ENCODE measurements around the gene S100A7.
"Not testable (repeated sequence)": the region's sequence is repeated elsewhere in the genome, so short reads cannot be mapped to it uniquely, and the experiment has no call there.

S100A7 gene

DNA sequence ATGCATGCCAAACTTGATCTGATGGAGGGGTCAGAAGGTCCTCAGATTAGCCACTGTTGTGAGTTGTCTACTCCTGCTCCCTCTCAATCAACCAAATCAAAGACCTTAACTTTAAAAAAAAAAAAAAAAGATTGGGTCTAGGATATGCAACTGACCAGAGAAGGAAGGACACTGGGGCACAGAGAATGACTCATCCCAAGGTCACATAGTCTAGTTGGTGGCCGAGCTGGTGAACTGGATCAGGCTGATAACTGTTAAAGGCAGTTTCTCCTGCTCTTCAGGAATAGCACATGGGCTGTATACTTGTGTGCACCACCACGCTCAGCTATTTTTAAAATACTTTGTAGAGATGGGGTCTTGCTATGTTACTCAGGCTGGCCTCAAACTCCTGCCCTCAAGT is 14.8 kb upstream of the S100A7 start:
- DNase-seq, result no peak

DNA sequence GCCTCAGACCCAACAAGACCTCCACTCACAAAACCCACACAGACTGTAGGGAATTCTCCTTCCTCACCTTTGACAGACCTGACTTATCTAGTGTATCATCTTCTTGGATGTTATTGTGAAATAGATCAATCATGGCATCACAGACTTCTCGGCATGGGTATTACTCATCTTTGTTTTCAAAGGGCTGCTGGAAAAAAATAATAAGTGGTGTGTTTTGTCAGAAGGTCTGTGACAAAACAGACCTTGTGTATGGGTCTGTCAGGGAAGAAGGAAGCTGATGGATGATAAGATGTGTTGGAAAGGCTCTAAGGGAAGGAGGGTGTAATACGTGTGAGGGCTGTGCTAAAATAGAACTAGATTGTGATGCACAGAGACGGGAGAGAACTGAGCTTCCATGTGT is 13.9 kb upstream of the S100A7 start:
- DNase-seq, result no peak

DNA sequence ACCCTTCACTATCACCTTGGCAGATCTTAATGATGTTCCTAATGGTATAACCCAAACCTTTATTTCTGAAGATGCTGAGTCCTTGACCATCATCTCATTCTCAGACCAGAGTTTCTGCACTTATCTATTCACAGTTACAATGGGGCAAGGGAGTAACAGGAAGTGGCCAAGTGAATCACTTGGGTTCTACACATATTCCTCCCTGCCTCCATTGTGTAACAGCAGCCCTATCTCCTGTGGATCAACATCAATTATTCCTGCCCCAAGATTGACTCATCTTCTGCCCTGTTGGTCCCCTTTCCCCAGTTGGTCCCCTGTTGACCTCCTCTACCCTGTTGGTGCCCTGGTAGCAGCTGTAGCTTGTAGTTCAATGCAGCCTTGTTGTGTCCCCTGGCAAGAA is 10.3 kb upstream of the S100A7 start:
- DNase-seq, result no peak

DNA sequence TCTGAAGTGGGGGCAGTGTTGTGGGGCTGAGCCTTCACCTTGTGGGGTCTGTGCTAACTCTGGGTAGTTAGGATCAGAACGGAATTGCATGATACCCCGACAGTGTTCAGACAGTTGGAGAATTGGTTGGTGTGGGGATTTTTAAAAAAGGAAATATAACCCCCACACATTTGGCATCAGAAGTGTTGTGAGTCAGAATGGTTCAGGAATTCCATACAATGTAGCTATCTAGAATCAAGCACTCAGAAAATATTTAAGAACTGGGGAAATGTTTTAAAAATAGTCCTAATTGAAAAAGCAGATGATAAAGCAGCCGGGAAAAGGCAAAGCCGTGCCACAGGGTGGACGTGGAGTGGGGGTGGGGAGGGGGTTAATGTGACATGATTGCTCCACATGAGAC is 6.5 kb upstream of the S100A7 start:
- DNase-seq, result no peak

DNA sequence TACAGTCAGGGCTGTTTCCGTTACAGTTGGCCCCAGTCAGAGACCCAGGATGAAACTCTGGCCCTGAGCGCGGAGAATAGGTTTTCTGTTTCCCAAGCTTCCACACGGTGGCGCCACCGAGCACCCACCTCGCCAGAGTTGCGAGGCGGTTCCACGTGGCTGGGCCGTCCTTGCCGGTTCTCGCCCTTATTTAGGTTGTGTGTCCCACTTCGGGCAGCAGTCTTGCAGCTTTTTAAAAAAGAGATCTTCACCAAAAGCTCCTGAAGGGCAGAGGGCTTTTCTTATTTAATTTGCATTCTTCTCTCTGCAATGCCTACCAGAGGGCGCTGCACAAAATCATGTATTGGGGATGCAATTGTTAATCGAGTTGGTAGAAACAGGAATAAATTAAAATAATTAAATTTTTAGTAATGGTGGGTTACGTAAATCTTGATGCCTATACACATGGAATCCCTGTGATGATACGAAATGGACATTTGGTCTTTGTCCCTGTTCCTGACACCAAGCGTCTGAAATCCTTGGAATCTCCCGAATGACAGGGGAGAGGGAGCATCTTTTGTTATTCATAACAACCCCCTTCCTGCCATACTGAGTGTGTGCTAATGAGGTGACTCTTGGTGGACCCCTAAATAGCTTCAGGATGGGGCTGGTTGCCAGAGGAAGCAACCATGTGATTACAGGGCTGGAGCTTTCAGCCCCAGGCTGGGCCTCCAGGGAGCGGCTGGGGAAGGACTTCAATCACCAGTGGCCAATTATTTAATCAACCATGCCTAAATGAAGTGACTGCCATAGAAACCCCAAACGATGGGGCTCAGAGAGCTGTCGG is 5.6 kb upstream of the S100A7 start:
- DNase-seq, result no peak

DNA sequence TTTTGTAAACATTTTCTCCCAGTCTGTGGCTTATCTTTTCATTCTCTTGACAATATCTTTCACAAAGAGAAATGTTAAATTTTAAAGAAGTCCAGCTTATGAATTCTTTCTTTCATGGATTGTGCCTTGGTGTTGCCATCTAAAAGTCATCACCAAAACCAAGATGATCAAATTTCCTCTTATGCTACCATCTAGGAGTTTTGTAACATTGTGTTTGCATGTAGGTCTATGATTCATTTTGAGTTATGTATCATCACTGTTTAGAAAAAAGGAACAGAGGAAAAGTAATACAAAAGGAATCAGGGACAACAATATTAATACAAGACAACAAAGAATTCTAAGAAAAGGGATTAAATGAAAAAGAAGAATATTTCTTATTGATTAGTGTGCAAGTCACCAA is 2.3 kb upstream of the S100A7 start:
- not testable (repeated sequence) for DNase-seq

DNA sequence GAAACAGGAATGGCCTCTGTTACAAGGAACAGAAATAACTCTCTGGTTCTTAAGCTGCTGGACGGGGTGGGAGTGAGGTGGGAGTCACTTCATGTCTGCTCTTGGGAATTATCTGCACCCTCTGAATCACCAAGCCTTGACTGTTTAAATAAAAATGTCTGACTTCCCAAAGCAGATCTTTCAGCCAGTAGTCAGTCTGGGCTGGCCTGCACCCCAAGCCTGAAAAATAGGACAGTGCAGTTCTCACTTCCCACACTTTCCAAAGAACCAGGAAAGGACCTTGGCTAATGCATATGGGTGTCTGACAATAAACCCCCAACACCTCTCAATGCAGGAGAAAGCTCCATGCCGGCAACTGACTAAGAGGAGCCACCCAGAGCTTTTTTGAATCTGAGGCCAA is 796 bp downstream of the S100A7 start:
- no peak for DNase-seq

DNA sequence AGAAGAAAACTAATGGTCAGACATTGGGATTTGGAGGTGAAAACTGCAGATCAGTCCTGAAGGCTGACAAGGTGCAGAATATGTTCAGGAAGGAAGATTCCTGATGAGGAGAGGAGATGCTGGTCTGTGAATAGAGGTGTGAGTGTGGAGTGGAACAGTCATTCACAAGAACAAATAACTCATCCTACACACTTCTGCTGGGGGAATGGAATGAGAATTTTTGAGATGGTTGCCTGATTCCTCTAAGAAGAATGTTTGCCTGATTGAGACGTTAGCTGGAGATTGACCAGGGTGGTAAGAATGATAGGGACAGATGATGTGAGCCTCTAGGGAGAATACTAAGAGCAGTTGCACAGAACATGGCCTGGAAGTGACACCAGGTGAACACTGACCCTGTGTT is 4.1 kb downstream of the S100A7 start:
- DNase-seq, result no peak

DNA sequence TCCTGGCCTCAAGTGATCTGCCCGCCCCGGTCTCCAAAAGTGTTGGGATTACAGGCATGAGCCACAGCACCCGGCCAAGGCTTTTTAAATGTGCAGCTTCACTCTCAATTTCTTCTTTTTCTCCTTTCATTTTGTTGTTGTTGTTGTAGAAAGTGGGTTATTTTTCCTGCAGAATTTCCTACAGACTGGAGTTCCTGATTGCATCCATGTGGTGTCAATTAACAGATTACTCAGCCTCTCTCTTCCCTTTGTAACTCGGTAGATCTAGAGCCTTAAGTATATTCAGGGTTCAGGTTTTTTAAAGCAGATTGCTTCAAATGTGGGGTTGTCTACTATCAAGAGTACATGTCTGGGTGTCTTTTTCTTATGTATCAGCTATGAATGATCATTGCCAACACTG is 11.6 kb downstream of the S100A7 start:
- not testable (repeated sequence) for DNase-seq

DNA sequence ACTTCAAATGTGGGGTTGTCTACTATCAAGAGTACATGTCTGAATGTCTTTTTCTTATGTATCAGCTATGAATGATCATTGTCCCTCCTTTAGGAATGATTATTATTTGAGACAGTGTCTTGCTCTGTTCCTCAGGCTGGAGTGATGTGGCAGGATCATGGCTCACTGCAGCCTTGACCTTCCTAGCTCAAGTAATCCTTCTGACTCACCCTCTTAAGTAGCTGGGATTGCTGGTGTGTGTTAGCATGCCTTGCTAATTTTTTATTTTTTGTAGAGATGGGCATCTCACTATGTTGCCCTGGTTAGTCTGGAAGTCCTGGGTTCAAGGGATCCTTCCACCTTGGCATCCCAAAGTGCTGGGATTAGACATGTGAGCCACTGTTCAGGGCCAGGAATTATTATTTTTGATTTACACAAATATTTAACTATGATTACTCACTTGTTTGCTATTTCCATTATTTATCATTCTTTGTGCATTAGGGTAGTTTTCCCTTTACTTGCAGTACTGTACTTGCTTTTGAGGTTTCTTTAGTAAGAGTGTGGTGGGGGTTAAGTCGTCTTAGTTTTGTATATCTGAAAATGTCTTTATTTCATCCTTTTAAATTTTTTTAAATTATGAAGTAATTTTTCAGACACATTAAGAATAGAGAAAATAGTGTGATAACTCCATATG is 12.8 kb downstream of the S100A7 start:
- DNase-seq, result no peak

DNA sequence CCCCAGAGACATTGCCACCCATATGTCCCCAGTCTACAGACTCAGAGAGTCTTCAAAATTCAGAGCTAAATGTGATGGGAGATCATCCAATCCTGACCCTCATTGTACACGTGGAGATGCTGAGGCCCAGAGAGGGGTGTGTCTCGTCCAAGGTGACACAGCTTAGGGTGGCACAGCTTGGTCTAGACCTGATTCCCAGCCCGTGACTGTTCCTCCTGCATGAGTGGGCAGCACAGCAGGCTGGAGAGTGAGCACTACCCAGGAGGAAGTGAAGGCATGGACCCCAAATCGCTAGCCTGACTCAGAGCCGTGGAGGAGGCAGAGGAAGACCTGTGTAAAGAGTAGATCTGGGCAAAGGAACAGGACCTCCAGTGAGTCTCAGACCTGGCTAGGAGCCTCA is 16.4 kb downstream of the S100A7 start:
- DNase-seq, result no peak

DNA sequence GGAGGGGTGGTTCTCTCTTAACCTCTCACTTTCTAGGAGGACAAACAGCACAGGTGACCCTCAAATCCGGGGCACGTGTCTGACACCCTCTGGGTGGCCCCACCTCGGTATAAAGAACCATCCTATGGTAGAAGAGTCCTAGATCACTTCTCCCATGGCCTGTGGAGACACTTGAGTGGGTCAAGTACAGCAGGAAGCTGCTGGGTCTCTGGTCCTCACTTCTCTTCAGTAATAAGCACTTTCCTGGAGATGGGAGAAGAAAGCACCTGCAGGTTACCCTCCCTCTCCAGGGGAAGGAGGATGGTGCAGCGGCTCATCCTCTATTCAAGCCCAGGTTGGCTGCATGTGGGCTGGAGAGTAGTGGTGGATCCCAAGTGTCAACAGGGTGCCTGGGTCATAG is 17.0 kb downstream of the S100A7 start:
- DNase-seq, result no peak

DNA sequence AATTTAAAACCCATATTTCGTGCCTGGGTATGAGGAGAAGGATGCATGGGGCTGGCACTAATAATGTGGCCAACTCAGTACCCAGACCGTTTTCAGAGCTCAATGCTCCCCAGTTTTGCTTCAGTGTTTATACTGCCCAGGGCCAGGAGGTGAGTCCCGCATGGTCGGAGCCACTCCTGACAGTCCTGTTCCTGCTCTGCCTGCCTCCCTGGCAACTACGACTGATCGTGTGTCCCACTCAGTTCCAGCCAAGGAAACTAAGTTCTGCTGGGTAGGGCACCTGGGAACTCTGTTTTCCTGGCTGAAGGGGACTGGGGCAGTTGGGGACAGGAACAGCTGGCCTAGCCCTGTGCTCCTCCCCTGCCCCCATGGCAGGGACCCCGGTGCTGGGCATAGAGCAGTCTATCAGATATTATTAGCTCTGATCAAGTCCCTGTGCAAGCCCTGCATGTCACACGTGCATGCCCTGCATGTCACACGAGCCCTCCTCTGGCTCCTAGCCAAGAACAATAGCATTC is 19.2 kb downstream of the S100A7 start:
- no peak for DNase-seq

DNA sequence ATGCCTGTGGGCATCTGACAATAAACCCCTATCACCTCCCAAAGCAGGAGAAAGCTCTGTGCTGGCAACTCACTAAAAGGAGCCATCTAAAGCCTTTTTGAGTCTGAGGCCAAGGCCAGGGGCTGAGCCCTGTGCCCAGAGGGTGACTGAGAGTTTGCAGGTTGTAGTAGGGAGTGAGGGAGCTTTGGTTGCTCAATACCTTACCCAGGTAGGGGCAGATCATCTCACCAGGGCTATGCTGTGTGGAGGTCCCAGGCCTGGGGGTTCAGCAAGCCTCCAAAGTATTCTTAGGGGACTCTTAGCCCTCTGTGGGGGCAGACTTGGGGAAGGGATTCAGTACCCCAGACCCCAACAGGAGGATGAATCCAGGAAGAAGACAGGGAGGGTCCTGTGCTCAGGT is 21.2 kb downstream of the S100A7 start:
- DNase-seq, result no peak

DNA sequence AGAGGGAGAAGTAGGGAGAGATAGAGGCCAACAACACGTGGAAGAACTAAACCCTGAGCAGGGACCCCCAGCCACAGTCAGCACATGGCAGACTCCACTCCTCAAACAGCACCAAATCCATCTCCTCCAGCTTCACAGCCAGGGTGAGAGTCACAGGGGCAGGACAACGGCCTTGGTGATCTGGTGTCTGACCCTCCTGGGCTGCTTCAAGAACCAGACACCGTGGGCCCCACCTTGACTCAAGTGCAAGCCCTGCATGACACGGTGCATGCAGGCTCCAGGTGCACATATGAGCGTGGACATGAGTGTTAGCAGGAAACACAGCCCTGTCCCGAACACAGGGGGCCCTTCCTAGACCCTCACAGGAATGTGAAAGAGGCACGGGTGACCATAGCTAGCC is 21.9 kb downstream of the S100A7 start:
- no peak for DNase-seq

DNA sequence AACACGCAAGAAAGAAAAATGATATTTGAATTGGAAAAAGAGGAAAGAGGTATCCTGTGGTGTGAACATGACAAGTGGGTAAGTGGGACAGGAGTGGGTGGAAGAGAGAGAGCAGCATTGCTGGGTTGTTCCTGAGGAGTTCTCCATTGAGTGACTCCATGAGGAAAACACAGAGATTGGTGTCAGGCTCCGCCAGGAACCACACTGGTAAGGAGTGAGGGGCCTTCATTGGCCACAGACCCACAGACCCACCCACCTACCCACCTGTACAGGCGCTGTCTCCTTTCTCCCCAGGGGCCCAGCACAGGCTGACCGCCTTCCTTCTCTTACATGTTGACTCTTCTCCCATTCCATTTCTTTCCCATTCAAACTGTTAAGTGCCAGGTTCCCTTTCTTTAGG is 23.2 kb downstream of the S100A7 start:
- no peak for DNase-seq

DNA sequence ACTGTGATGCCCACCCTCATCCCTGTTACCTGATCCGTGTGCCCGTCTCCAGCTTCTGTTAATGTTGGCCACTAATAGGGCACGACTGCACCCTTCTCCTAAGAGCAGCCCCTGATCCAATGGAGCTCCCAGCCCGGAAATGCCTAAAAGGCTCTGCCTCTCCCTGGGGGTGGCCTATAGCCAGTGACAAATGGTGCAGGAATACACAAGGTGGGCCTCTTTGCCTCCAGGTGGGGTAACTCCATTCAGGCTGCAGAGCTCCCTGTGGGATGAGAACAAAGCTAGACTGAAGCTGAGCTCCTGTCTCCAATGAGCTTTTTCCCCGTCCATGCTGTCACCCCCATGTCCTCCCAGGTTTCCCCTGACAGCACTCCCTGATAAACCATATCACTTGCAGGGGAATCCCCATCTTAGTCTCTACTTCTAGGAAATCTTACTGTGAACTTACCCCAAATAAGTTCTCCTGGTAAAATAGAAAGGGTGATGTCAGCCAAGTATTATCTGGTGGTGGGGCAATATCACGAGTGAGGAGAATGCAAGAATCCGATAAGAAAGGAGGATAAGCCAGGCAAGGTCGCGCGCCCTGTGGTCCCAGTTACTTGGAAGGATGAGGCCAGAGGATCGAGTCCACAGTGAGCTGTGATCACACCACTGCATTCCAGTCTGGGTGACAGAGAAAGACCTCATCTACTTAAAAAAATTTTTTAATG is 25.6 kb downstream of the S100A7 start:
- DNase-seq, result no peak

DNA sequence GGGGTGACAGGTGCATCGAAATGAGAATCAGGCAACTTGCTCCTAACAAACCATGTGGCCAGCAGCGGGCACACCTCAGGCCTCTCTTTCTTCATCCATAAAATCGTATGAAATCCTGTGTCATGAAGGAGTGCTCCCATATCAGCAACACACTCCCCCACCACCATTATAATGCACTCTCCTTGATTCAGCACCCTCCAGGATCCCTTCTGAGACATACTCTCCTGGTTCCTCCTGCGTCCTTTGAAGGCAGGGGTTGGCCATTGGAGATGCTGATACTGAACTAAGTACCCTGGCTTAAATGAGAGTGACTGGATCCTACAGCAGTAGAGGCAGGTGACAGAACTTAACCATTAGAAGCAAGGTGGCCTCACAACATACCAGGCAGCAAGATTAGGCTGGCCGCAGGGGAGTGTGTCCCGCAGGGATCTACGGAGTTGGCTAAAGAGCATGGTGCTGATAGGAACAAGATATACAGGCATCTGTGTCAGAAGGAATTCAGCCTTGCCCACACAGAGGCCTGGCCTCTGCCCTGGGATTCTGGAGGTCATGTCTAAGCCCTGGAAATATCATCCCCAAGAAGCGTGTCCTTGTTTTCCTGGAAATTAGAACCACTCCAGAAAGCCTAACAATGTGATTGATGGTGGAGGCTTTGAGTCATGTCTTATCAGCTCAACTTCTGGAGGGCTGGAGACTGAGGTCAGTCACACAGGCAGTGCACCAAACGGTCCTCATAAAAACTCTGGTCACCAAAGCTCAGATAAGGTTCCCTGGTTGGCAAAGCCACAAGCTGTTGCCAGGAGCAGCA is 27.4 kb downstream of the S100A7 start:
- DNase-seq, result no peak

DNA sequence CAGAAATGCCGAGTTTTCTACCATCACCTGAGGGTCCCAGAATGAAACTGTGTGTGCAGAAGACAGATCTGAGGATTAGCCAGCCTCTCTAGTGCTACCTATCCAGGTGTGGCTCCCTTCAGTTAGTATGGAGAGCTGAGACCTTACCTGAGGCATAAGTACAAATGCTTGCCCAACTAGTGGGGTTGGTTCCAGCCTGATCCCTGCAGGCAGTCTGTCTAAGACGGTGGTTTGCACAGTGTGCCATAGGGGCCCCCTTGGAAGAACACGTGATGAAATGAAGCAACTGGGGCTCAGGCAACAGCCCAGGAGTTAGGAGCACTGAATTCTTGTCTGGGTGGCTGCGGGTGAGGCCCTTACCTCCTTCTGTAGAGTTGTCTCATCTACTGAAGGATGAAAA is 28.5 kb downstream of the S100A7 start:
- DNase-seq, result no peak

DNA sequence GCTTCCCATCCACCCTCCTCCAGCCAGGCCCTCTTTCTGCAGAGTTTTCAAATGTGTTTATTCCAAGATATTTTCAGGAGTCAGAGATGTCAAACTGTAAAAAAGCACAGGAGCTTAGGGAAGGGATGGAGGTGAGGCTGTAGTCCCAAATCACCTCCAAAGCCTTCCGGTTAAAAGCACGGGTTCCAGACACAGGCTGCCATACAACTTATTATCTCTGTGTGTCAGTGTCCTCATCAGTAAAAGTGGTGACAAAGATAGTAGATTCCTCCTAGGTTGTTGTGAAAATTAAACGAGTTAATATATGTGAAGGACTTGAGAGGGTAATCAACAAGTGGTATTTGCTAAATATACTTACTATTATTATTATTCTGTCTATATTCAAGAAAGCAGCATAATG is 29.0 kb downstream of the S100A7 start:
- DNase-seq, result no peak

DNA sequence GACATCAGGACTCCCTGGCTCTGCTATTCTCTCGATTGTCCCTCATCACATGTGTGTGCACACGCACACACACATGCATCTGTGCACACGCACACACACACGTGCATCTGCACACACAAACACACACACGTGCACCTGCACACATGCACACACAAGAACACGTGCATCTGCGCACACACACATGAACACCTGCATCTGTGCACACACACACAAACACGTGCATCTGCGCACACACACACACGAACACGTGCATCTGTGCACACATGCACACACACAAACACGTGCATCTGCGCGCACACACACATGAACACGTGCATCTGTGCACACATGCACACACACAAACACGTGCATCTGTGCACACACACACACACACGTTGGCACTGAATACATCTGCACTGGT is 29.4 kb downstream of the S100A7 start:
- no peak for DNase-seq

DNA sequence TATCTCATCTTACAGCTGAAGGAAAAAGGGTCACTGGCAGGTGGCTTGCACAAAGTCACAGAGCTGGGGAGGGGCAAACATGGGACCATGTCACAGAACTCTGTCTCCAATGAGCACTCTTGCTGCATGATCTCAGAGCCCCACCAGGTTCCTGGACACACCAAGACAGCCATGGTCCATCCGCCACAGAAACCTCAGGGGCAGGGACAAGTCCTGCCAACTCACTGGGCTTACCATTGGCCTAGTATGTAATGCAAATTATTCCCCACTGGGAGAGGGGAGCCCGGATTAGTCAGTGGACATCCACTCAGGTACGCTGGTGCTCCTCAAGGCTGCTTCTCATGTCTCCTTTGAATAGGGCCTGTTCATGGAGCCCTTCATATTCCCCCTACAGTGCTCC is 29.9 kb downstream of the S100A7 start:
- DNase-seq, result no peak

DNA sequence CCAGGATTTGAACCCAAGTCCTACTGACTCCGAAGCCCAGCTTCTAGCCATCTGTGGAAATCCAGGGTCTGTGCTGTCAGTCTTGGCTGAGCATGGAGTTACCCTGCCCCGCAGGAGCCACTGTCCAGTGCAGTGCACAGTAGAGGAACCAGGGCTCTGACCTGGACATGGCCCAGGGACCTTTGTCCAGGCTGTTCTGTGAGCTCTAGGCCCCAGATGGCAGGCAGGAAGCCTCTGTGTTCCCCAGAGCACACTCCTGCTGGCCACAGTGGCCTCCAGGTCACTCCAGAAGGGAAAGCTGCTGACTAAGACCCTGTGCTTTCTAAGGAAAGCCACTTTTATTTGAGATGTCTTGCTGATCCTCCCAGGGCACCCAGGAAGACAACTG is 30.3 kb downstream of the S100A7 start:
- DNase-seq, result no peak

Measured in NCI-H187 (cell line).